WI38 (cell line): ENCODE results near the gene PGC.

Experiments
- H3K4me3 ChIP-seq: 2 replicates; pipeline ENCODE4 v1.5.1; 2011; ENCODE audit warnings: low read depth, mild to moderate bottlenecking, control low read depth, low read length
- TF ChIP-seq, protein P1 (sequence below): IDR thresholded peaks from 2 replicates; pipeline ENCODE4 v1.5.1; 2012; ENCODE audit warnings: low read depth, mild to moderate bottlenecking, control low read depth, low read length

PGC gene

DNA sequence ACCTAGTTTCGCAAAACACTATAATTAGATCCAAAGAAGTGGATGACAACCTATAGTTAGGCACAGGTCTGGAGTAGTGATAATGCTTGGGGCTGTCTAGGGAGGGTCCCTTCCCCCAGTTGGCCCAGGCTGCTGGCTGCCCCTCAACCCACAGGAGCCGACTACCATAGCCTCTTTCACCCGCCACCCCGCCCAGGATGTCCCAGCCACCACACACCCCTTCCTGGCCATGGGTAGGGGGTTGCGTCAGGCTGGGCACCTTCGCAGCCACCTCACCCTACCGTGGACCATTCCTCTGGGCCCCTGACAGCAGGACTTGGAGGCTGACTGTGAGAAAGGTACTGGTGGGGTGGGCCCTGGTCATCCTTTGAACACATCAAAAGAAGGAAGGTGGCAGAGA, 20.3 kb downstream of the PGC start:
- H3K4me3 ChIP-seq, result no peak overlapping the region

DNA sequence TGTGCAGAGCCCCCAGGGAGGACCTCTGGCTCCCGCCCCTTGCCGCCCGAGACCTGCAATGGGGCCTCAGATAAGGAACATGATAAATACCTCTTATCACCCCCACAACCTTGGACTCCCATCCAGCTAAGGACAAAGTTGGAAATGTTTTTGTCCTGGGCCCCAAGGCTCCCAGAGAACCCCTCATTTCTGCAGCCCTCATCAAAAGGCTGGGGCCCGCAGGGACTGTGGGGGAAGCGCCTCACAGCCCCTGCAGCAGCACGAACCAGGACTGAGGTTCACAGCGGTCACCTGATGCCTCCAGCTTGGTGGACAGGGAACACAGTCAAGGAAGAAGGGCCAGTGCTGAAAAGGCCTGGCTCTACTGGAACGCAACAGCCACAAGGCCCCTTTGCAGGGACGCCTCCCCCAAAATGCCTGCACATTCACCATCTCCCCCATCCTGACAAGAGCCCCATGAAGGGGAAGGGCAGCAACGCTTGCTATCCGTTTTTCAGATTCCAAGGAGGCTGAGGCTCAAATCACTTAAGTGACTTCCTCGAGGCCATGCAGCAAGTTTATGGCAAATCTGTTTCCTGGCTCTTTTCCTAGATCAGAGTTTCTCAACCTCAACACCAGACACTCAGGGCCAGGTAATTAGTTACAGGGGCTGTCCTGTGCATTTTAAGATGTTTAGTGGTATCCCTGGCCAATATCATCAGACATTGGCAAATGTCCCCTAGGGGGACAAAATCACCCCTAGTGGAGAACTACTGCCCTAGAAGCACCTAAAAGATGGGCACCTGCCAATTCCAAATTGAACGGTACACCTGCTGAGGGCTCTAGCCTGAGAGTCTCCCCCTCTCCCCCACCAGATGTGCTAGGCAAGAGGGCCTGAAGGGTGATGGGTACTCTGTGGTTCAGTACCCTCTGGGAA, 22.4 kb downstream of the PGC start:
- H3K4me3 ChIP-seq, result no peak overlapping the region
- TF ChIP-seq, protein P1, sequence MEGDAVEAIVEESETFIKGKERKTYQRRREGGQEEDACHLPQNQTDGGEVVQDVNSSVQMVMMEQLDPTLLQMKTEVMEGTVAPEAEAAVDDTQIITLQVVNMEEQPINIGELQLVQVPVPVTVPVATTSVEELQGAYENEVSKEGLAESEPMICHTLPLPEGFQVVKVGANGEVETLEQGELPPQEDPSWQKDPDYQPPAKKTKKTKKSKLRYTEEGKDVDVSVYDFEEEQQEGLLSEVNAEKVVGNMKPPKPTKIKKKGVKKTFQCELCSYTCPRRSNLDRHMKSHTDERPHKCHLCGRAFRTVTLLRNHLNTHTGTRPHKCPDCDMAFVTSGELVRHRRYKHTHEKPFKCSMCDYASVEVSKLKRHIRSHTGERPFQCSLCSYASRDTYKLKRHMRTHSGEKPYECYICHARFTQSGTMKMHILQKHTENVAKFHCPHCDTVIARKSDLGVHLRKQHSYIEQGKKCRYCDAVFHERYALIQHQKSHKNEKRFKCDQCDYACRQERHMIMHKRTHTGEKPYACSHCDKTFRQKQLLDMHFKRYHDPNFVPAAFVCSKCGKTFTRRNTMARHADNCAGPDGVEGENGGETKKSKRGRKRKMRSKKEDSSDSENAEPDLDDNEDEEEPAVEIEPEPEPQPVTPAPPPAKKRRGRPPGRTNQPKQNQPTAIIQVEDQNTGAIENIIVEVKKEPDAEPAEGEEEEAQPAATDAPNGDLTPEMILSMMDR, result no peak

More for the DNA sequence above, 20.3 kb downstream of the PGC start:
- TF ChIP-seq, protein P1, result no peak

DNA sequence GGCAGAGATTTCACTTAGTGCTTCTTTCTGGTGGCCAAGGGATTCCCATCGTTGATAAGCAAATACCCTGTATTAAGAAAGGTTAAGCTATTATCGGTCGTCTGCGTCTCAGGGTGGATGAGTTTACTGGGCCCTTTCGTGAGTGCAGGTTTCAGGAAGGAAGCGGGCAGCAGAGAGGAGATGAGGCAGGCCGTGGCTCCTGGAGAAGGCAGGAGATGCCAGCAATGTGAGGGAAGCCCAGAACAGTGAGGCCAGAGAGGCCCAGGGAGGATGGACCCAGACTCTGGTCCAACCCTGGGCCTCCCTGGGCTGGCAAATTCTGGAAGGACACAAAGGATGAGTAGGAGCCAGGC, 23.0 kb downstream of the PGC start:
- TF ChIP-seq, protein P1, result no peak
- no peak overlapping the region for H3K4me3 ChIP-seq

DNA sequence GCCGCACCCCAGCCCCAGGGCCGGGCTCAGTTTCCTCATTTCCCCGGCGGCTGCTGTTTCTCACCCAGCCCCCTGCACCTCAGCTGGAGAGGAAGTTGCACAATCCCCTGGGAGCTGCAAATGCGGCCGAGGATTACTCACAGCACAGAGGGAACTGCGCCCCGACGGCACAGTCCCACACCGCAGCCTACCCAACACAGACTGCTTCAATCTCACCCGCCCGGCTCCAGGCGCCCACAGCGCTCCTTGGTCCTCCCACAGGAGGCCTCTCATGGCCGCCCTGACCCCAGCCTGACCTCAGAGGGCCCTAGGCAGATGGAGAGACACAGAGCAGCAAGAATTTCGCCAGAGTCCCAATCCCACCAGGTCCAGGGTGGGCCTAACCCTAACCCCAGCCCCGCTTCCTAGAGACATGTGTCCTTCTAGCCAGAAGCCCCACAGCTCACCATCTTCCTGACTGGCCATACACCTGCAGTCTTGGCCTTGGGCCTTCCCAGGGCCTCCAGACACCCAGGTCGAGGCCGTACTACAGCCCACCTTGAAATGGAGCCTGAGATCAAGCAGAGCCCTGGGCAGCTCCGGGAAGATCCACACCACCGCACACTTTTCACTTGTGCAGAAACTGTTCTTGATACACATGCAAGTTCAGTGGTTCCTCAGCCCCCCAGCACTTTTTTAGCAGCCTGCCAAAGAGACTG, 23.5 kb downstream of the PGC start:
- TF ChIP-seq, protein P1, result no peak
- H3K4me3 ChIP-seq, result peak overlapping the region; percentile 17; the same call in 1 of the 2 replicates

DNA sequence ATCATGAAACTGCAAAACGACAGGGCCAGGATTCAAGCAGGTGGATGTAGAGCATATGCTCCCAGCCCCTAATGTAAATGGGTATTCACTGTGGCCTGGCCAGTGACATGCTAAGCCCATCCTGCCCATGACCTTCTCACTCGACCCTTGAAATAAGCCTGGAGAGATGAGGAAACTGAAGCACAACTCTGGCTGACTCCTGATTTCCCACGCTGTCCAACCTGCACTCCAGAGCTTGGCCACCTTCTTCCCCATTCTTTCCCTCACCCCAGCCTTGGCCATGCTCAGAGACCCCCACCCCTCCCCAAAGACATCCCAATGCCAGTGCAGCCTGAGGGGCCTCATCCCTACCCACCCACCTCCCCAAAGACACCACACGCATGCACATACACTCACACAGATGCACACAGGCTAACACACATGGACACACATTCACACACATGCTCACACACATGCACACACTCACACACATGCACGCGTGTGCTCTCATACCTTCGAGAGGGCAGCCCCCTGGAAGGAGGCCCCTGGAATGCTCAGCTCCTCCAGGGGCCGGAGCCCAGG, 24.1 kb downstream of the PGC start:
- peak overlapping the region; percentile 17; the same call in 1 of the 2 replicates for H3K4me3 ChIP-seq
- TF ChIP-seq, protein P1, result no peak

DNA sequence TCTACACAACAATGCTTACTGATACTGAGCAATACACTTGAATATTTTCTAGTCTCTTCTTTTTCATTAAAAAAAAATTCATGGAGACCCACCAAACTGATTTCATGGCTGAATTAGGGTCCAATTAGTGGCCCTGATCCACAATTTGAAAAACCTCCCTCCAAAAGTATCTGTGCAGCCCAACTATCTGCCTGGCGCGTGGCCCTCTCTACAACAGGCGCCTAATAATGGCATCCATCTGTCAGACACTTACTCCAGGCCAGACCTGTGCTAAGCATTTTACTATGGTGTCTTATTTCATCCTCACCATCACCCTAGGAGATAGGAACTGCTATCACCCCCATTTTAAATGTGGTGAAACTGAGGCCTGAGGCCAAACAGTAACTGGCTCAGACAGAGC, 25.8 kb downstream of the PGC start:
- TF ChIP-seq, protein P1, result no peak
- H3K4me3 ChIP-seq, result no peak overlapping the region
